MG63 (cell line): Measurements from ENCODE around the gene UNC45A. TPM values are rescaled to one million over a fixed set of nuclear protein-coding genes. Genes with fewer than 3 reads are reported as not detected.

Experiments used
- DNase-seq: peaks from one replicate; pipeline ENCODE4 v3.0.0-alpha.2; 2020
- H3K27me3 ChIP-seq: fragments of 250-450 bp; sonication (Bioruptor Pico); 2 replicates; pipeline ENCODE4 v1.5.1; 2020; ENCODE audit warnings: mild to moderate bottlenecking, moderate library complexity
- H3K36me3 ChIP-seq: fragments of 250-450 bp; sonication (Bioruptor Pico); 2 replicates; pipeline ENCODE4 v1.5.1; 2020; ENCODE audit warnings: mild to moderate bottlenecking, moderate library complexity
- H3K4me3 ChIP-seq: fragments of 250-450 bp; sonication (Bioruptor Pico); 2 replicates; pipeline ENCODE4 v1.5.1; 2020; ENCODE audit warnings: mild to moderate bottlenecking, moderate library complexity
- H3K9me3 ChIP-seq: fragments of 250-450 bp; sonication (Bioruptor Pico); 2 replicates; pipeline ENCODE4 v1.5.1; 2020; ENCODE audit warnings: mild to moderate bottlenecking, moderate library complexity
- total RNA-seq: library from RNA; depleted of rRNA; stranded (reverse); fragments of >200 nt; shearing (Covaris generic); gene quantifications from 2 replicates; pipeline ENCODE4 v1.2.3, GENCODE V29; 2014; ENCODE audit warnings: low replicate concordance

The UNC45A gene
- total RNA-seq, 1 experiment from 2014 or later: 64.2 TPM

GRCh38 chr15:90960298-90961091 lies 25.4 kb downstream of the UNC45A start:
- no peak for DNase-seq
- no peaks in the 10 kb centered on the region for H3K9me3 ChIP-seq
- H3K27me3 ChIP-seq: no peaks in the 10 kb centered on the region
- peaks cover 58% of the 10 kb centered on the region for H3K36me3 ChIP-seq
- H3K4me3 ChIP-seq: no peak overlapping the region

DNA sequence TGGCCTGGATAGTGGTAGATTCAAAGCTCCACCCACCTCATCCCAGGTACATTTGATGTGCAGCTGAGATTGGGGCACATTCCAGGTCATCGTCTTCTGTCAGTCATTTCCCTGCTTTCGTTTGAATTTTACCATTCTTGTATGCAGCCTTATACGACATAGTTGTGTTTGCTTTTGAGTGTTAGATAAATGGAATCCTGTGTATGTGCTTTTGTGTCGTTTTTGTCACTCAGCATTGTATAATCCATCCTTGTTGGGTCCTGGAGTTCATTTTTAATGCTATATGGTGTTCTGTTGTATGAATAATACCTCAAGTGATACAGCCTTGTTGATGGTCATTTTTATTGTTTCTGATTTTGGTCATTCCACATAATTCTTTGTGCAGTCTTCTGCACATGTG lies 26.9 kb downstream of the UNC45A start:
- Histone ChIP-seq H3K27me3 (no peaks in the 10 kb centered on the region), H3K9me3 (no peaks in the 10 kb centered on the region), H3K36me3 (peaks cover 68% of the 10 kb centered on the region), H3K4me3 (no peak overlapping the region)
- no peak for DNase-seq

DNA sequence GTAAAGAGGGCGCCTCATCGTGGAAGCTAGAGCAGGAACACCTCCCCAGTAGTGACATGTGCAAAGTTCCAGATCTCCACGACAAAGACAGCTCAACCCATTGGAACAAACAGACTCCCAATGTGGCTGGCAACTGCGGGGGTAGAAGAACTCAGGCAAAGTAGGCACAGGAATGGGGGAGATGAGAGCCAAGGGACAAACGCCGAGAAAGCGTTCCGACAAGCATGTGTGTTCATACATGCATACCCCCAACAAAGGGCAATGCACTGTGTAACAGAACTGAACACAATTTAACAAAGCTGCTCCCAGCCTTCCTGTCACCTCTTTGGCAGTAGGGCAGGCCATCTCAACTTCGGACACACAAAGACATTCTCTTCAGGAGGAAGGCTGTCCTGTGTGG lies 31.2 kb downstream of the UNC45A start:
- Histone ChIP-seq H3K36me3 (peaks cover 91% of the 10 kb centered on the region), H3K27me3 (no peaks in the 10 kb centered on the region), H3K4me3 (no peak overlapping the region), H3K9me3 (no peaks in the 10 kb centered on the region)
- no peak for DNase-seq

DNA sequence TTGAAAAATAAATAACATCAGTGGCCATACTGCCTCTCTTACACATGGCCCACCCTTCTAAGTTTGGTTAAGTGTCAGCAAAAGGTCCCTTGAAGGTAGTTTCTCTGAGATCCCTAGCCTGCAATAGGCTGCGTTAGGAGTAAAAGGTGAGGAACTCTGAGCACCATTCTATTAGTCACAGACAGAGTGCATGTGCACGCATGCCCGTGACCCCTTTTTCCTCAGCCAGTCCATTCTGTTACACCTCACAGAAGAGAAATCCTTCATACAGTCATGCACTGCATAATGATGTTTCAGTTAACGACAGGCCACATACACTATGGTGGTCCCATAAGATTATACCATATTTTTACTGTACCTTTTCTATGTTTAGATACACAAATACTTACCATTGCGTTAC lies 32.1 kb downstream of the UNC45A start:
- H3K36me3 ChIP-seq: peaks cover 88% of the 10 kb centered on the region
- no peaks in the 10 kb centered on the region for H3K9me3 ChIP-seq
- DNase-seq: no peak
- no peaks in the 10 kb centered on the region for H3K27me3 ChIP-seq
- H3K4me3 ChIP-seq: no peak overlapping the region

GRCh38 chr15:90968434-90968833 lies 33.3 kb downstream of the UNC45A start:
- Histone ChIP-seq H3K4me3 (no peak overlapping the region), H3K27me3 (no peaks in the 10 kb centered on the region), H3K36me3 (peaks cover 90% of the 10 kb centered on the region), H3K9me3 (no peaks in the 10 kb centered on the region)
- DNase-seq: no peak

DNA sequence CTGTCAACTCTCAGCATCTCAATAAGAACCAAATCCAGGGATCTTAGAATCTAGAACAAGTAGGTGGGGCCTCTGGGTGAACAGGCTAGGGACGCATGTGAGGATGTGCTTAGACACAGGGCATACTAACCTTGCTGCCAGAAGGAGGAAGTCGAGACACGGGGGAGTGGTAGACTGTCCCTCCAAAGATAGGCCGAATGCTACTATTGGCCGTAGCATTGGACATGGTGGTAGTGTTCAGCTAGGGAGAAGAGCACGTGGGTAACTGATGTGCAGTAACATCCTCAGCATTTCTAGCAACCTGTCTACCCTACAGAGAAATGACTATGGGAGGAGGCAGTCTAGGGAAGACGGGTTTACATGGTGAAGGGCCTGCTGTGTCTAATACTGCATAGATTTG lies 35.2 kb downstream of the UNC45A start:
- peaks cover 92% of the 10 kb centered on the region for H3K36me3 ChIP-seq
- no peaks in the 10 kb centered on the region for H3K9me3 ChIP-seq
- no peak for DNase-seq
- H3K27me3 ChIP-seq: no peaks in the 10 kb centered on the region
- no peak overlapping the region for H3K4me3 ChIP-seq

- H3K4me3 ChIP-seq: no peak overlapping the region
- DNase-seq: no peak
- H3K36me3 ChIP-seq: peaks cover 94% of the 10 kb centered on the region
- H3K9me3 ChIP-seq: no peaks in the 10 kb centered on the region
- H3K27me3 ChIP-seq: no peaks in the 10 kb centered on the region
Measured at GRCh38 chr15:90972133-90972532, 37.0 kb downstream of the UNC45A start.

DNA sequence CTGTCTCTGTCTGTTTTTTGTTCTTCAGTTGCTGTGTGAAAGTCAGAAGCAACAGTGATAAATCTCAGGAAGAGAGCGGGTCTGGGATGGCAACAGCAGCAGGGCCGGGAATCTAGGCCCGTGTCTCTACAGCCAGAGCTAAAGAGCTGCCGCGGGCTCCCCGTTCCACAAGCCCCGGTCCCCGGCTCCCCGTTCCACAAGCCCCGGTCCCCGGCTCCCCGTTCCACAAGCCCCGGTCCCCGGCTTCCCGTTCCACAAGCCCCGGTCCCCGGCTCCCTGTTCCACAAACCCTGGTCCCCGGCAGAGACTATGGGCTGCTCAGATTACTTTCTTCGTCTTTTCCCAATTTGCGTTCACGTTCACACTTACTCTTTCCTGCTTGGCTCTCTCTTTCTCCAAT lies 39.1 kb downstream of the UNC45A start:
- Histone ChIP-seq H3K9me3 (no peaks in the 10 kb centered on the region), H3K27me3 (no peaks in the 10 kb centered on the region), H3K4me3 (no peak overlapping the region), H3K36me3 (peaks cover 90% of the 10 kb centered on the region)
- no peak for DNase-seq

DNA sequence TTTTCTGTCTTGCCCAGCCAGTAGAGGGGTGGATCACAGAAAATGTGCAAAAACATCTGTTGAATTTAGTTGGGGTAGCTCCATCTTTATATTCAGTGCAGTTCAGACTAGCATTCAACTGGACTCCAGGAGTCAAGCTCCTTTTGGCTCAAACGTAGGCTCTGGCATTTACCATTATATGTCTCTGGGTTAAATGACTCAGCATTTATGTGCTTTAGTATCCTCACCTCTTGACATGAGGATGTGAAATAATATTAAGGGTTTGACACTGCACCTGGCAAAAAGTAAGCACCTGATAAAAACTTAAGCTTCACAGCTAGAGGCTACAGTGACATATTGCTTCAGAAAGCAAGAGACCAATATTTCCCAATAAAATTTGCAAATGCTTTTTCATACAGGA lies 44.5 kb downstream of the UNC45A start:
- DNase-seq: no peak
- H3K36me3 ChIP-seq: peaks cover 96% of the 10 kb centered on the region
- no peak overlapping the region for H3K4me3 ChIP-seq
- H3K9me3 ChIP-seq: no peaks in the 10 kb centered on the region
- H3K27me3 ChIP-seq: no peaks in the 10 kb centered on the region

- Histone ChIP-seq H3K9me3 (no peaks in the 10 kb centered on the region), H3K4me3 (no peak overlapping the region), H3K36me3 (peaks cover 88% of the 10 kb centered on the region), H3K27me3 (no peaks in the 10 kb centered on the region)
- DNase-seq: no peak
Measured at GRCh38 chr15:90981681-90982080, 46.6 kb downstream of the UNC45A start.

DNA sequence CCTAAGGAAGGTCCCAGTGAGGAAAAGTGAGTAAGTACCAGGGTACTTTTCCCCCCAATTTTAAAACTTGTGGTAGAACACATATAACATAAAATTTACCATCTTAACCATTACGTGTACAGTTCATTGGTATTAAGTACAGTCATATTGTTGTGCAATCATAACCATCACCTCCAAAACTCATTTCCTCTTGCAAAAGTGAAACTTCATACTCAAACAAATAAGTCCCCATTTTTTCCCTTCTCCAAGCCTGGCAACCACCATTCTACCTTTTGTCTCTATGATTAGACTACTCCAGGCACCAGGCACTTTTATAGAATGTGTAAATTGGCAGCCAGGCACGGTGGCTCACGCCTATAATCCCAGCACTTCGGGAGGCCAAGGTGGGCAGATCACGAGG lies 47.0 kb downstream of the UNC45A start:
- Histone ChIP-seq H3K27me3 (no peaks in the 10 kb centered on the region), H3K36me3 (peaks cover 83% of the 10 kb centered on the region), H3K9me3 (no peaks in the 10 kb centered on the region), H3K4me3 (no peak overlapping the region)
- no peak for DNase-seq

- Histone ChIP-seq H3K27me3 (no peaks in the 10 kb centered on the region), H3K4me3 (no peak overlapping the region), H3K36me3 (peaks cover 55% of the 10 kb centered on the region), H3K9me3 (no peaks in the 10 kb centered on the region)
- no peak for DNase-seq
Measured at GRCh38 chr15:90986790-90987507, 51.9 kb downstream of the UNC45A start.

DNA sequence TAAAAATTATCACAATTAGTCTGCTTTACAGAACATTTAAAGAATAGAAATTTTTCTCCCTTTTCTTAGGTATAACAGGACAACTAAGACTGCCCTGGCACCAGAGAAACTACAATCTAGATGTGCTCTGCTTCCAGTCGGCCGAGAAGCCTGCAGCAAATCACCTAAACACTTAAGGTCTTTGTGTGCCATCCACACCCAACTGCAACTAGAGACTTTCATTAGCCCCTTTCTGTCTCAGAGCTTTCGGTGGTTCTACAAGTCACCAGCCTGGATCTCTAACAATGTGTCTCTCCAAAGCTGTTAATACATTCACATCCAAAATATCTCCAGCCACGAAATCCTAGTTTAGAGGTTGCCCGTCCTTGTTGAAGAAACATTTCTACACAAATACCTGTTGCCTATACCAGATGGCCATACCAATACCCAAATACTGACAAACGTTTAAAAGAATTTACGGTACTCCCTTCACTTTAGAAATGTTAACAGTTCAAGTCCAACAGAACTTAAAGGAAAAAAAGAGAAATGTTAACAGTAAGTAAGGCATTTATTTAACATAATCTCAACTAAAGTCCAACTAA lies 52.6 kb downstream of the UNC45A start:
- H3K27me3 ChIP-seq: no peaks in the 10 kb centered on the region
- no peak for DNase-seq
- H3K36me3 ChIP-seq: peaks cover 55% of the 10 kb centered on the region
- no peaks in the 10 kb centered on the region for H3K9me3 ChIP-seq
- H3K4me3 ChIP-seq: no peak overlapping the region

DNA sequence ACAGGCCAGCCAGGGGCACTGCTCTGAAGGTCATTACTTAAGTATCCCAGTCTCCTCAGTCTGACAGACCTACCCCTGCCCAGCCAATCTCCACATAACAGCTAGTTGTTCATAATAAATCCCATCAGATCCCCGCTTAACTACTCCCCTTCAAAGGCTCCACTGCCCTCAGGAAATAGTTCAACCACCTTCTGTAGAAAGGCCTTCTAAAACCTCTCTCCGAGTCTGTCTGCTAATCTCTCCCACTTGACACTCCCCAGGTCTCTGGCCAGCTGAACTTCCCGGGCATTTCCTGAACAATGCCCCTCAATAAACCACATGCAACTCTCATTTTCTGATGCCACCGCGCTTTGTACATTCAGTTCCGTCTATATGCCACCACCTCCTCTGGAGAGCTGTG lies 53.2 kb downstream of the UNC45A start:
- H3K4me3 ChIP-seq: 0 out of 2 replicates have a peak overlapping the region, but pooled peaks have one; percentile 1
- no peaks in the 10 kb centered on the region for H3K27me3 ChIP-seq
- no peaks in the 10 kb centered on the region for H3K9me3 ChIP-seq
- no peak for DNase-seq
- H3K36me3 ChIP-seq: peaks cover 50% of the 10 kb centered on the region

- no peak for DNase-seq
- no peaks in the 10 kb centered on the region for H3K27me3 ChIP-seq
- no peak overlapping the region for H3K4me3 ChIP-seq
- peaks cover 42% of the 10 kb centered on the region for H3K36me3 ChIP-seq
- no peaks in the 10 kb centered on the region for H3K9me3 ChIP-seq
Measured at GRCh38 chr15:90989040-90989768, 54.1 kb downstream of the UNC45A start.

GRCh38 chr15:90990446-90990845 lies 55.4 kb downstream of the UNC45A start:
- DNase-seq: no peak
- Histone ChIP-seq H3K27me3 (no peaks in the 10 kb centered on the region), H3K36me3 (peaks cover 36% of the 10 kb centered on the region), H3K4me3 (no peak overlapping the region), H3K9me3 (no peaks in the 10 kb centered on the region)
